ENCODE measurements around the gene M1AP. TPM values are rescaled to one million over a fixed set of nuclear protein-coding genes. Genes with fewer than 3 reads are reported as not detected.

M1AP gene
- total RNA-seq, 4 donors from 2014 or later, result 0.38 to 2.7 (median 0.52) TPM; not detected in 1

- intact Hi-C loops (cut with DNase I; ENCODE audit: low total_unique reads), result no loop called here
- TF ChIP-seq CTCF (IDR thresholded peaks at IDR 0.05) (no peak), POLR2A (IDR thresholded peaks at IDR 0.05) (no peak)
- WGBS, 2 donors, result 76 to 83% methylated on average over 5 of the region's 5 CpGs
- H3K4me3 ChIP-seq (ENCODE audit: low read depth, poor library complexity, severe bottlenecking), result no peak overlapping the region
- DNase-seq (ENCODE audit: low spot score in 2 of 2), result no peak
These were observed 43.8 kb upstream of the M1AP start for GRCh38 chr2:74691929-74692328.

GRCh38 chr2:74690571-74690970, 42.4 kb upstream of the M1AP start:
- no peak overlapping the region for H3K4me3 ChIP-seq (ENCODE audit: low read depth, poor library complexity, severe bottlenecking)
- TF ChIP-seq POLR2A (IDR thresholded peaks at IDR 0.05) (no peak), CTCF (IDR thresholded peaks at IDR 0.05) (no peak)
- 8 to 11% methylated on average over 4 of the region's 4 CpGs for WGBS, 2 donors
- intact Hi-C loops (cut with DNase I; ENCODE audit: low total_unique reads), result no loop called here
- DNase-seq (ENCODE audit: low spot score in 2 of 2), result peak in 1 of 2 donors; percentile 30

GRCh38 chr2:74689671-74690070, 41.5 kb upstream of the M1AP start:
- TF ChIP-seq CTCF (IDR thresholded peaks at IDR 0.05) (no peak), POLR2A (IDR thresholded peaks at IDR 0.05) (no peak)
- intact Hi-C loops (cut with DNase I; ENCODE audit: low total_unique reads), result no loop called here
- H3K4me3 ChIP-seq (ENCODE audit: low read depth, poor library complexity, severe bottlenecking), result no peak overlapping the region
- DNase-seq (ENCODE audit: low spot score in 2 of 2), result no peak
- WGBS, 2 donors, result 67 to 80% methylated on average over 3 of the region's 3 CpGs

GRCh38 chr2:74688881-74689280, 40.8 kb upstream of the M1AP start:
- WGBS, 2 donors, result 78% methylated on average over 1 of the region's 1 CpG

GRCh38 chr2:74685408-74685807, 37.3 kb upstream of the M1AP start:
- no peak for DNase-seq (ENCODE audit: low spot score in 2 of 2)
- intact Hi-C loops (cut with DNase I; ENCODE audit: low total_unique reads), result no loop called here
- WGBS, 2 donors, result 80 to 89% methylated on average over 3 of the region's 3 CpGs
- TF ChIP-seq CTCF (IDR thresholded peaks at IDR 0.05), result no peak
- TF ChIP-seq POLR2A (IDR thresholded peaks at IDR 0.05), result no peak
- H3K4me3 ChIP-seq (ENCODE audit: low read depth, poor library complexity, severe bottlenecking), result no peak overlapping the region

More at GRCh38 chr2:74688881-74689280, 40.8 kb upstream of the M1AP start:
- no peak overlapping the region for H3K4me3 ChIP-seq (ENCODE audit: low read depth, poor library complexity, severe bottlenecking)
- TF ChIP-seq CTCF (IDR thresholded peaks at IDR 0.05), result no peak
- no peak for TF ChIP-seq POLR2A (IDR thresholded peaks at IDR 0.05)
- DNase-seq (ENCODE audit: low spot score in 2 of 2), result no peak
- intact Hi-C loops (cut with DNase I; ENCODE audit: low total_unique reads), result no loop called here

- DNase-seq (ENCODE audit: low spot score in 2 of 2), result no peak
- no peak for TF ChIP-seq POLR2A (IDR thresholded peaks at IDR 0.05)
- TF ChIP-seq CTCF (IDR thresholded peaks at IDR 0.05), result no peak
- H3K4me3 ChIP-seq (ENCODE audit: low read depth, poor library complexity, severe bottlenecking), result no peak overlapping the region
- intact Hi-C loops (cut with DNase I; ENCODE audit: low total_unique reads), result no loop called here
These were observed 34.4 kb upstream of the M1AP start for GRCh38 chr2:74682501-74682900.

Data from lower leg skin (tissue), 4 donors.